Retinal pigment epithelial cell (primary cell): Measurements from ENCODE around the gene FBXW11.

Experiments used
- DNase-seq: peaks from one replicate; pipeline ENCODE4 v3.0.0-alpha.2; 2010; ENCODE audit warnings: low read depth
- H3K4me3 ChIP-seq: 2 replicates; pipeline ENCODE4 v1.5.1; 2011; ENCODE audit warnings: mild to moderate bottlenecking, low read length, control low read depth, moderate library complexity
- CTCF ChIP-seq: conservative IDR thresholded peaks from 2 replicates; pipeline ENCODE4 v1.5.1; 2011; ENCODE audit warnings: low read depth, low read length, control low read depth, inconsistent platforms

The FBXW11 gene

GRCh38 chr5:171858303-171858702, 148.1 kb downstream of the FBXW11 start:
- TF ChIP-seq CTCF = peak; percentile 56
- no peak for DNase-seq
- no peak overlapping the region for H3K4me3 ChIP-seq

GRCh38 chr5:171857489-171857876, 149.0 kb downstream of the FBXW11 start:
- no peak overlapping the region for H3K4me3 ChIP-seq
- TF ChIP-seq CTCF = no peak
- DNase-seq = no peak

- no peak overlapping the region for H3K4me3 ChIP-seq
- no peak for DNase-seq
- no peak for TF ChIP-seq CTCF
These were observed 150.4 kb downstream of the FBXW11 start for GRCh38 chr5:171855798-171856763.

GRCh38 chr5:171855265-171855664, 151.2 kb downstream of the FBXW11 start:
- no peak for TF ChIP-seq CTCF
- no peak for DNase-seq
- no peak overlapping the region for H3K4me3 ChIP-seq

GRCh38 chr5:171852255-171852681, 154.2 kb downstream of the FBXW11 start:
- H3K4me3 ChIP-seq = no peak overlapping the region
- no peak for DNase-seq
- TF ChIP-seq CTCF = no peak

- no peak overlapping the region for H3K4me3 ChIP-seq
- no peak for DNase-seq
- no peak for TF ChIP-seq CTCF
These were observed 155.2 kb downstream of the FBXW11 start for GRCh38 chr5:171851251-171851650.
